GM21786 (cell line): ENCODE data around the gene SPTLC2.

ENCODE experiments used
- ATAC-seq: cut with Tn5 transposase; IDR thresholded peaks from one replicate; pipeline ENCODE4 v1.9.1; 2021; ENCODE audit not compliant: unreplicated experiment

Gene SPTLC2

DNA sequence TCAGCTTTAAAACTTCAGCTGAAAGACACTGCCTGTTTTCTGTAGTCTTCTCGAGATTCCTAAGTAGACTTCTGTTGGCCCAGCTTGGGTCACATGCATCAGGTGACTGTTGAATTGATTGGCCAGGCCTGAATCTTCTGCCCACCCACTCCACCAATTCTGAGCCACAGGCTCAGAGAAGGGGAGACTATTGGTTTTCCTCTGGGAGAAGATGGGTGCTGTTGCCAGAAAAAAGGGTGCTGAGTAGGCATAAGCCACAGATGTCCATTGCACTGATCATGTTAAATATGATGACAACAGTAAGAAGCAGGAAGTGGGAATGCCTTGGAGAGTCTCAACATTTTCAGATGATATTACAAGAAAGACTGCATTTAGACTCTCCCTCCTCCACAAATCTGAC lies 6.8 kb upstream of the SPTLC2 start:
- ATAC-seq = no peak

- ATAC-seq = no peak
These were observed 6.0 kb upstream of the SPTLC2 start for GRCh38 chr14:77622366-77622961.

GRCh38 chr14:77620222-77620870 lies 3.9 kb upstream of the SPTLC2 start:
- ATAC-seq = no peak

DNA sequence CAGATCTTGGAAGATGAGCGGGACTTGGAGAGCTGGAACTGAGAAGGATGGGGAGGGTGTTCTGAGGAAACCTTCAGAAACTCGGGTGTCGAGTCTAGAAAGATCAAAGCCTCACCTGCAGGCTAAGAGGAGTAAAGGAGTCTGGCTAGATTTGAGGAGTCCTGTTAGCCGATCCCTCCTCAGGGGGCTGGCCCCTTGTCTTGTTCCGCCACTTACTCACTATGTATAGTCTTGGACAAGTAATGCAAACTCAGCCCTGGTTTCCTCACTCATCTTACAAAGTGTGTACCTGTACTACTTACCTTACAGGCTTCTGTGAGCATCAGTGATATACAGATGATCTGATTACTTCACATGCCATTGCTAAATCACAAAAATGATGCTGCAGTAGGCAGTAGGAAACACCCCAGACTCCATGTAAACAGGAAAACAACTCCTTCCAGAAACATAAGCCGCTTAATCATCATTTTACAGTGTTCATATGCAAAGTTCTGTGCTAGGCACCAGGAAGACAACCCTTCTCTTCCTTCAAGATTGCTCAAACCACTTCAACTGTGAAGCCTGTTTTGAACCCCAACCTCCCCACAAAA lies 2.0 kb upstream of the SPTLC2 start:
- ATAC-seq = no peak

DNA sequence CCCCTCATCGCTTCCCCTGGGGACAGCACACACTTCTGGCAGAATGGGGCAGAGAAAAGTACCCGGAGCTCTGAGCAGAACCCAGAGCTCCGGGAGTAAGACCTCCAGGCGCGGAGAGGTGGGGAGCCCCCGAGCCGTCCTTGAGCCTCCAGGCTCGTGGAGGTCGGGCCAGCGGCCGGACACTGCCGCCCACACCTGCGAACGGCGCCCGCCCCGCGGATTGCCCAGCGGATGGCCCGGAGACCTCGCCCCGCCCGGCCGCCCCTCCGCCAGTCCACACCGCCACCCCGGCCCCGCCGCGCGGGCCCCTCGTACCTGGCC lies 344 bp downstream of the SPTLC2 start:
- ATAC-seq = no peak

- ATAC-seq = no peak
These were observed 890 bp downstream of the SPTLC2 start for GRCh38 chr14:77615361-77616132.

GRCh38 chr14:77613201-77613600 lies 3.2 kb downstream of the SPTLC2 start:
- no peak for ATAC-seq

- ATAC-seq = no peak
These were observed 4.3 kb downstream of the SPTLC2 start for GRCh38 chr14:77612011-77612620.

- no peak for ATAC-seq
These were observed 5.9 kb downstream of the SPTLC2 start for GRCh38 chr14:77610553-77610952.

DNA sequence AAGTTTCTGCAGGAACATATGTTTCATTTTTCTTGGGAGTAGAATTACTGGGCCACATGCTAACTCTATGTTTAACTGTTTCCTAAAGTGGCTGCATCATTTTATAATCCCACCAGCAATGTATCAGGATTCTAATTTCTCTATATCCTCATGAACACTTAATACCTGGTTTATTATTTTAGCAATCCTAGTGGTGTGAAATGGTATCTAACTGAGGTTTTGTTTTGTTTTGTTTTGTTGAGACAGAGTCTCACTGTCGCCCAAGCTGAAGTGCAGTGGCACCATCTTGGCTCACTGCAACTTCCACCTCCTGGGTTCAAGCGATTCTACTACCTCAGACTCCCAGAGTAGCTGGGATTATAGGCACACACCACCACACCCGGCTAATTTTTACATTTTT lies 6.5 kb downstream of the SPTLC2 start:
- ATAC-seq = no peak

DNA sequence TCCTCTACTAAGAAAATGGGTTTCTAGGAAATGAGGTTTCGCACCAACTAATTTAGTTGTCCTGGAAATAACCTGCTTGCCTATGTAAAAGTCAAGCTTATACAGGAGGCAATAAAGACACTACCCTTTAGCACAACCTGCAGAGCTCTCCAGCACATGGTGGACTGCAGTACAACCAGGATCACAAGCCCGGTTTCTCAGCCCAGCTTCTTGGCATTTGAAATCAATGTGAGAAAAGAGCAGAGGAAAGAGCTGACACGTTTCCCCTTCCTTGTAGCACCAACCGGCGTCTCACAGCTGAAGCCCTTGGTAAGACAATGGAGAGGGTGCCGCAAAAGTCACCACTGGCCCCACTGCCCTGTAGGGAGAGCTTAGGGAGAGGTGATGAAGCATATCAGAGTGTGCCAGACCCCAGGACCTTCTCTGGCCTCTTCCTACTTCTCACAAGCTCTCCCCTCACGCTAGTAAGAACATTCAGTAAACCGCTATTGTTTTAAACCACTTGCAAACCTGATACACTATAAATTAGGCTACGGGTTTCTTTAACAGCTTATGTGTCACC lies 8.6 kb downstream of the SPTLC2 start:
- ATAC-seq = peak; percentile 62

GRCh38 chr14:77605392-77605972 lies 11.0 kb downstream of the SPTLC2 start:
- no peak for ATAC-seq

GRCh38 chr14:77603654-77604255 lies 12.7 kb downstream of the SPTLC2 start:
- no peak for ATAC-seq

DNA sequence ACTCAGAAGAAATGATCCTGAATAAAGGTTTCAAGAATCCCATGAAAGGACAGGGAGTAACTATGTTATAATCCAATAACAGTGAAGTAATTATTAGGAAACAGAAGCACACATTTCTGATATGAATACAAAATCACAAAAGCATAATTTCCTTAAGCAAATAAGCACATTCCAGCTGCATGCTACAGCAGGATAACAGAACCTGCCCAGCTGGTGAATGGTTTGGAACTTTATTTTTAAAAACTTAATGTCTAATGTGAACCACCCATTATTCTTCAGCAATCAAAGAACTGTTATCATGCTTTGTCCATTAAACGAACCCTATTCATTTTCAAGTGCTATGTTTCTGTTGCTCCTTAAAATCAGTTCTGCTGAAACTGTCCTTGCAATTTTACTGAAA lies 13.4 kb downstream of the SPTLC2 start:
- no peak for ATAC-seq

DNA sequence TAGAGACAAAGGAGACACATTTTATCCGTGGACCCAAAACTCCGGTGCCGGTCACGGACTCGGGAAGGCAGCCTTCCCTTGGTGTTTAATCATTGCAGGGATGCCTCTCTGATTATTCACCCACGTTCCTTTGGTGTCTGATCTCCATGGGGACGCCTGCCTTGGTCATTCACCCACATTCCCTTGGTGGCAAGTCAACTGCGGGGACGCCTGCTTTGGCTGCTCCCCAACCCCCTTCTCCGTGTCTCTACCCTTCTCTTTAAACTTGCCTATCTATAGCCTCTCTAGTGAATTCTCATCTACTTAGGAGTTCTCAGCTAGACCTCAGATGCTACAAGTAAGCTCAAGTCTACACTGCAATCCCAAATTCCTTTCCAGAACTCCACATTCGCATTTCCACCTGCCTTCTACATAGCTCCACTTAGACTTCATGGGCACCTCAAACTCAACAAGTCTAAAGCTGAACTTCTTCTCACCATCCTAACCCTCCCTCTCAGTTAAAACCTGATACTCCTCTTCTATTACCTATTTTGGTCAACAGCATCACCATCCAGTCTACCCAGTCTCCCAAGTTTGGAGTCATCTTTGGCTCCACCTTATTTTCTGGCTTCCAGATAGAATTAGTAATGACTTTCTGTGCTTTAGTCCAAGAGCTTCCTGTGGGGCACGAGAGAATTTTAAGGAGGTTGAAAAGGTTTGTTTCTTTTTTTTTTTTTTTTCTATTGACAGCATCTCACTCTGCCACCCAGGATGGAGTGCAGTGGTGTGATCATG lies 14.4 kb downstream of the SPTLC2 start:
- no peak for ATAC-seq

- no peak for ATAC-seq
These were observed 16.5 kb downstream of the SPTLC2 start for GRCh38 chr14:77599889-77600288.

DNA sequence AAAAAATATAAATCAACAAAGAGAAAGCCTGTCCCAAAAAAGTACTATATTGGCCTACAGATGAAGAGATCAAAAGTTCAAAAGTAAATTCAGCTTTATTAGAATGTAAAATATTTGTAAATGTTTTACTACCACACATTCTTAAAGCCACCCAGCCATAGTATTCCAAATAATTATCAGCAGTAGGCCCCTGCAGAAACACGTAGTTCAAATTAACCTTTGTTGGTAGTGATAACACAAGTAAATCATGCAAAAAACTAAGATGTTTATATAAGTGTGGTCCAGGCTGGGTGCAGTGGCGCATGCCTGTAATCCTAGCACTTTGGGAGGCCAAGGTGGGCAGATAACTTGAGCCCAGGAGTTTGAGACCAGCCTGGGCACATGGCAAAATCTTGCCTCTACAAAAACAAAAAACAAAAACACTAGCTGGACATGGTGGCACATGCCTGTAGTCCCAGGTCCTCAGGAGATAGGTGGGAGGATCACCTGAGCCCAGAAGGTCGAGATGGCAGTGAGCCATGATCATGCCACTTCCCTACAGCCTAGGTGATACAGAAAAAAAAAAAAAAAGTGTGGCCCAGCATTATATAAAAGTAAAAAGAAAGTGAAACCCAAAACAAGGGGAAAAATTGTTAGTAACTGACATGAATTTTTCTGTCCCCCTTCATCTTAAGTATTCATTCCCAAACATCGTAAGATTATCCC lies 17.9 kb downstream of the SPTLC2 start:
- no peak for ATAC-seq

DNA sequence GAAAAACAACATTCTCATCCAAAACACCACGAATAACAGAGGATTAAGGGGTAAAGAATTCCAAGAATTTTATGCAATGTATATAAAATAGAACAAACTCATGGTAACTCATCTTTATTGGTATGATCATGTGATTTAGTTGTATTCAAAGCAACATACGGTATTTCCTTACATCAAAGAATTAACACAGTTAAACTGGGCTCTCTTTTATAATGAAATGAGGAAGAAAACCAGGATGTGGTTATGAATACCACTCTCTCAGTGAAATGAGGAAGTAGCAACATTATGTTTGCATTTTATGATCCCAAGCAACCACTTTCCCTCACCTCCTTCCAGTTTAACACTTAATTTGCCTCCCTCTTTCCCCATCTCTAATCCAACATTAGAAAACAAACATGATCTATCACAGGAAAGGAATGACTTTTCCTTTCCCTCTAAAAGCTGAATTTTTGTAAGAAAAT lies 22.9 kb downstream of the SPTLC2 start:
- ATAC-seq = peak; percentile 57

DNA sequence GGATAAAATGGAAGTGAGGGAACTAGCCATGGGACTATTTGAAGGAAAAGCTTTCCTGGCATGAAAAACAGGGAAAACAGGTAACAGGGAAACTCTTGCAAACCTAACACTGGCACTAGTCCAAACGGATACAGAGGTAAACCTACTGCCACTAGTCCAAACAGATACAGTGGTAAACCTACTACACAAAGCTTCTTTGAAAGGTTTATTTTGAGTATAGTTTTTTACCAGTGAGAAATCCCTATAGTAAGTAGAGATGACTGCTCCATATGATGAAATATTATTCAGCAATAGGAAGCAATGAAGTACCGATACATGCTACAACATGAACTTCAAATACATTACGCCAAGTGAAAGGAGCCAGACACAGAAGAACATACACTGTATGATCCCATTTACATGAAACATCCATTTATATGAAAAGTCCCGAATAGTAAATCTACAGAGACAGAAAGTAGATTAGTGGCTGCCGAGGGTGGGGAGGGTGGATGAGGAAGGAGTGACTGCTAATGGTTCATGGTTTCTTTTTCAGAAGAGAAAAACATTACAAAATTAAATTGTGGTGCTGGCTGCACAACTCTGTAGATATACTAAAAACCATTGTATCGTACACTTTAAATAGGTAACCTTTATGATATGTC lies 25.5 kb downstream of the SPTLC2 start:
- peak; percentile 52 for ATAC-seq
